HEK293 (cell line): Measurements from ENCODE around the gene EPB41L2.
A peak's percentile ranks its signal among the peaks of the same experiment; 100 is the strongest.

Source experiments
- CTCF ChIA-PET: fragments of 350-600 bp; formaldehyde crosslinking; extraction: SDS; loops from one replicate; lab custom pipeline; 2021; ENCODE audit warnings: antibody characterized with exemption; lab: Yijun Ruan, JAX
- POLR2A ChIA-PET: fragments of 300-600 bp; formaldehyde crosslinking; extraction: SDS; loops from one replicate; lab custom pipeline; 2020; ENCODE audit warnings: antibody characterized with exemption, inconsistent platforms; lab: Yijun Ruan, JAX
- H3K27ac ChIP-seq: fragments of 200-500 bp; sonication (Bioruptor generic); 2 replicates; pipeline ENCODE4 v1.5.1; 2014; ENCODE audit warnings: low read depth, low read length, control low read depth, inconsistent platforms; ENCODE audit errors: extremely low read depth
- H3K36me3 ChIP-seq, 2 experiments: fragments of 200-500 bp in 1 of 2; sonication (Bioruptor generic) in 1 of 2; 1 replicate in 1 of 2; 2 replicates in 1 of 2; pipeline ENCODE4 v1.5.1; 2014 to 2017; ENCODE audit warnings: inconsistent platforms in 2 of 2, low read length in 2 of 2; ENCODE audit not compliant: control insufficient read depth in 2 of 2, insufficient read depth in 1 of 2
- H3K4me1 ChIP-seq: fragments of 200-500 bp; sonication (Bioruptor generic); 2 replicates; pipeline ENCODE4 v1.5.1; 2014; ENCODE audit warnings: mild to moderate bottlenecking, low read length, inconsistent platforms; ENCODE audit not compliant: control insufficient read depth, insufficient read depth
- H3K4me3 ChIP-seq: 2 replicates; pipeline ENCODE4 v1.5.1; 2011; ENCODE audit warnings: low read depth, mild to moderate bottlenecking, control low read depth, low read length, moderate library complexity
- H3K9me3 ChIP-seq: fragments of 200-500 bp; sonication (Bioruptor generic); 2 replicates; pipeline ENCODE4 v1.5.1; 2014; ENCODE audit warnings: low read depth, low read length, inconsistent platforms; ENCODE audit not compliant: control insufficient read depth, insufficient read depth
- GLIS2 ChIP-seq: fragments of 450-650 bp; formaldehyde crosslinking; IDR thresholded peaks from 2 replicates; pipeline ENCODE4 v1.5.1; 2016; ENCODE audit warnings: missing biosample characterization, missing genetic modification characterization
- KLF1 ChIP-seq: fragments of 450-650 bp; formaldehyde crosslinking; IDR thresholded peaks from 2 replicates; pipeline ENCODE4 v1.5.1; 2016; ENCODE audit warnings: missing biosample characterization, missing genetic modification characterization
- KLF10 ChIP-seq: fragments of 450-650 bp; IDR thresholded peaks from 2 replicates; pipeline ENCODE4 v1.5.1; 2018; ENCODE audit warnings: missing biosample characterization, mild to moderate bottlenecking, missing genetic modification characterization
- KLF16 ChIP-seq: fragments of 450-650 bp; formaldehyde crosslinking; IDR thresholded peaks from 2 replicates; pipeline ENCODE4 v1.5.1; 2017; ENCODE audit warnings: missing biosample characterization, missing genetic modification characterization
- KLF9 ChIP-seq: fragments of 450-650 bp; formaldehyde crosslinking; IDR thresholded peaks from 2 replicates; pipeline ENCODE4 v1.5.1; 2016; ENCODE audit warnings: missing biosample characterization, missing genetic modification characterization, low read depth
- MYNN ChIP-seq: fragments of 450-650 bp; formaldehyde crosslinking; IDR thresholded peaks from 2 replicates; pipeline ENCODE4 v1.5.1; 2016; ENCODE audit warnings: missing biosample characterization, missing genetic modification characterization, borderline replicate concordance
- OVOL3 ChIP-seq: fragments of 450-650 bp; formaldehyde crosslinking; IDR thresholded peaks from 2 replicates; pipeline ENCODE4 v1.5.1; 2016; ENCODE audit warnings: missing biosample characterization, missing genetic modification characterization
- SCRT2 ChIP-seq: fragments of 450-650 bp; formaldehyde crosslinking; IDR thresholded peaks from 2 replicates; pipeline ENCODE4 v1.5.1; 2016; ENCODE audit warnings: missing biosample characterization, missing genetic modification characterization
- TRIM28 ChIP-seq: IDR thresholded peaks from 2 replicates; pipeline ENCODE4 v1.6.1; 2011; ENCODE audit warnings: low read length, control low read depth, borderline replicate concordance
- ZFP69B ChIP-seq: fragments of 450-650 bp; formaldehyde crosslinking; IDR thresholded peaks from 2 replicates; pipeline ENCODE4 v1.5.1; 2016; ENCODE audit warnings: missing biosample characterization, missing genetic modification characterization
- ZNF133 ChIP-seq: fragments of 450-650 bp; formaldehyde crosslinking; IDR thresholded peaks from 2 replicates; pipeline ENCODE4 v1.5.1; 2016; ENCODE audit warnings: missing biosample characterization, missing genetic modification characterization
- ZNF221 ChIP-seq: fragments of 450-650 bp; formaldehyde crosslinking; IDR thresholded peaks from 2 replicates; pipeline ENCODE4 v1.5.1; 2017; ENCODE audit warnings: missing biosample characterization, missing genetic modification characterization, borderline replicate concordance
- ZNF239 ChIP-seq: fragments of 450-650 bp; formaldehyde crosslinking; IDR thresholded peaks from 2 replicates; pipeline ENCODE4 v1.5.1; 2016; ENCODE audit warnings: missing biosample characterization, missing genetic modification characterization
- ZNF248 ChIP-seq: fragments of 450-650 bp; formaldehyde crosslinking; IDR thresholded peaks from 2 replicates; pipeline ENCODE4 v1.5.1; 2017; ENCODE audit warnings: missing biosample characterization, missing genetic modification characterization
- ZNF335 ChIP-seq: fragments of 450-650 bp; formaldehyde crosslinking; conservative IDR thresholded peaks from 2 replicates; pipeline ENCODE4 v1.5.1; 2016; ENCODE audit warnings: missing biosample characterization, missing genetic modification characterization
- ZNF350 ChIP-seq: fragments of 450-650 bp; formaldehyde crosslinking; IDR thresholded peaks from 2 replicates; pipeline ENCODE4 v1.5.0; 2017; ENCODE audit warnings: missing biosample characterization, mild to moderate bottlenecking, missing genetic modification characterization
- ZNF48 ChIP-seq: fragments of 450-650 bp; formaldehyde crosslinking; IDR thresholded peaks from 2 replicates; pipeline ENCODE4 v1.5.1; 2016; ENCODE audit warnings: missing biosample characterization, missing genetic modification characterization
- ZNF501 ChIP-seq: fragments of 450-650 bp; formaldehyde crosslinking; IDR thresholded peaks from 2 replicates; pipeline ENCODE4 v1.5.1; 2016; ENCODE audit warnings: missing biosample characterization, missing genetic modification characterization
- ZNF561 ChIP-seq: fragments of 450-650 bp; IDR thresholded peaks from 2 replicates; pipeline ENCODE4 v1.5.1; 2018; ENCODE audit warnings: missing biosample characterization, missing genetic modification characterization, borderline replicate concordance
- ZNF596 ChIP-seq: fragments of 450-650 bp; IDR thresholded peaks from 2 replicates; pipeline ENCODE4 v1.5.0; 2018; ENCODE audit warnings: missing biosample characterization, mild to moderate bottlenecking, missing genetic modification characterization, moderate library complexity
- ZNF600 ChIP-seq: fragments of 450-650 bp; formaldehyde crosslinking; IDR thresholded peaks from 2 replicates; pipeline ENCODE4 v1.5.1; 2016; ENCODE audit warnings: missing biosample characterization, missing genetic modification characterization
- TF ChIP-seq, protein P1 (sequence below): fragments of 450-650 bp; formaldehyde crosslinking; IDR thresholded peaks from 2 replicates; pipeline ENCODE4 v1.5.1; 2016; ENCODE audit warnings: missing biosample characterization, missing genetic modification characterization
- TF ChIP-seq, protein P2 (sequence below): fragments of 450-650 bp; formaldehyde crosslinking; IDR thresholded peaks from 2 replicates; pipeline ENCODE4 v1.5.1; 2016; ENCODE audit warnings: missing biosample characterization, missing genetic modification characterization
- TF ChIP-seq, protein P3 (sequence below): fragments of 450-650 bp; formaldehyde crosslinking; IDR thresholded peaks from 2 replicates; pipeline ENCODE4 v1.5.1; 2016; ENCODE audit warnings: missing biosample characterization, missing genetic modification characterization
- TF ChIP-seq, protein P4 (sequence below): fragments of 450-650 bp; formaldehyde crosslinking; IDR thresholded peaks from 2 replicates; pipeline ENCODE4 v1.5.1; 2016; ENCODE audit warnings: missing biosample characterization, missing genetic modification characterization
- TF ChIP-seq, protein P5 (sequence below): fragments of 450-650 bp; formaldehyde crosslinking; IDR thresholded peaks from 2 replicates; pipeline ENCODE4 v1.5.1; 2016; ENCODE audit warnings: missing biosample characterization, missing genetic modification characterization

EPB41L2 gene

DNA sequence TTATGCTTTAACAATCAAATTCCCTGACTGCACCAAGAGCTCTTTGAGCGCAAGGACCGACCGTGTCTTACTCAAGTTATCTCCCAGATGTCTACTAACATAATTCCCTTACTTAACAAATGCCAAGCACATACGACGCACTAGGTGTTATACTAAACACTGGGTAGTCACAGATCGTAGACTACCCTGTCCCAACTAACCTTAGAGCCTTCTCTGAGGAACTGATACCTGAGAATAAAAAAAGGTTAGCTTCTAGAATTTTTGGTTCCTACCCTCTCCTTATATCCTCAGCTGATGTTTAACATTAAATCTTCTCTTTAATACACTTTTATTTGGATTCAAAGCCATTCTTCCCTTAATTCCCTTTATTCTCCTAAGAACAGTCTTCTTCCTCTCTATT lies 38.5 kb downstream of the EPB41L2 start:
- no peak for TF ChIP-seq ZFP69B (tag by site-specific recombination)
- TF ChIP-seq ZNF561: no peak
- no peak for TF ChIP-seq MYNN (tag by site-specific recombination)
- TF ChIP-seq ZNF221 (tag by site-specific recombination): no peak
- TF ChIP-seq ZNF350: no peak
- TF ChIP-seq ZNF596 (tag by site-specific recombination): no peak
- TF ChIP-seq GLIS2 (tag by site-specific recombination): no peak
- no peak for TF ChIP-seq ZNF48 (tag by site-specific recombination)
- H3K4me3 ChIP-seq: no peak overlapping the region
- ChIA-PET POLR2A (no interaction called here), CTCF (interaction anchor here (0.6 to 0.7 kb wide), 3 partner anchors 10 to 802 kb away, joined by 3 to 4 read pairs (median 4); partner anchors contain the start of gene SAMD3)
- no peaks in the 10 kb centered on the region for H3K9me3 ChIP-seq
- H3K36me3 ChIP-seq: no peaks in the 10 kb centered on the region
- H3K27ac ChIP-seq: no peak overlapping the region
- H3K4me1 ChIP-seq: peaks cover 3% of the 10 kb centered on the region

DNA sequence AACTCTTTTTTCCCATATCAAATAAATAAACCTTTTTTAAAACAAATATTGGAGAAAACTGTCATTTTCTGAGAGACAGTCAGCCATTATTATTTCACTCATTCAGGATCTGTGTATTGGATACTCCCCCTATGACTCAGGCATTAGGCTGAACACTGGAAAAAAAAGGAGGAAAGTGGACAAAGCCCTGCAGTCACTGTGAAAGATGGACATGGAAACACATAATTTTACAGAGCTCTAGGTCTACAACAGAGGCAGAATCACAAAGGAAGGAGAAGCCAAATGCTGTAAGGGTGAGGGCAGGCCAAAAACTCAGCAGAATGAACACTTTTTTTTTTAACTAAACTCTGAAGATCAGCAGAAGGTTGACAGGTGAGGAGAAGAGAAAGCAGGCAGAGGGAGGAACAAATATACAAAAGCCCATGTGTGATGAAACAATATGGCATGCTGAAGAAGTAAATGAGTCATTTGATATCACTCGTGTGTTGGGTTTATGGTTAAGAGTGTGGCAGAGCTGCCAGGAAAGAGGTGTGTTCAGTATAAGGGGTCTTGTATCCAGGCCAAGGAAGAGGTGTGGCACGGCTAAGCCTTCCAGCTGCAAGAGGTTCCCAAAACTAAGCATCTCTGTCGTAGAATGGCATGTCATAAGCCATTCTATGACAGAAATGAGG lies 39.1 kb downstream of the EPB41L2 start:
- TF ChIP-seq ZNF600 (tag by site-specific recombination) (peak; percentile 69), SCRT2 (tag by site-specific recombination) (no peak), ZNF248 (no peak), KLF16 (tag by site-specific recombination) (peak; percentile 85), KLF9 (peak; percentile 65), TRIM28 (no peak), KLF10 (peak; percentile 58), ZNF501 (tag by site-specific recombination) (no peak), ZNF133 (0 out of 2 replicates have a peak, but pooled peaks have one; percentile 27), OVOL3 (tag by site-specific recombination) (peak; percentile 67; the same call in 1 of the 2 replicates), ZNF239 (tag by site-specific recombination) (no peak), ZNF335 (tag by site-specific recombination) (peak; percentile 64), KLF1 (peak; percentile 81)
- TF ChIP-seq, protein P1, sequence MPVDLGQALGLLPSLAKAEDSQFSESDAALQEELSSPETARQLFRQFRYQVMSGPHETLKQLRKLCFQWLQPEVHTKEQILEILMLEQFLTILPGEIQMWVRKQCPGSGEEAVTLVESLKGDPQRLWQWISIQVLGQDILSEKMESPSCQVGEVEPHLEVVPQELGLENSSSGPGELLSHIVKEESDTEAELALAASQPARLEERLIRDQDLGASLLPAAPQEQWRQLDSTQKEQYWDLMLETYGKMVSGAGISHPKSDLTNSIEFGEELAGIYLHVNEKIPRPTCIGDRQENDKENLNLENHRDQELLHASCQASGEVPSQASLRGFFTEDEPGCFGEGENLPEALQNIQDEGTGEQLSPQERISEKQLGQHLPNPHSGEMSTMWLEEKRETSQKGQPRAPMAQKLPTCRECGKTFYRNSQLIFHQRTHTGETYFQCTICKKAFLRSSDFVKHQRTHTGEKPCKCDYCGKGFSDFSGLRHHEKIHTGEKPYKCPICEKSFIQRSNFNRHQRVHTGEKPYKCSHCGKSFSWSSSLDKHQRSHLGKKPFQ (tag by site-specific recombination): no peak
- TF ChIP-seq, protein P2, sequence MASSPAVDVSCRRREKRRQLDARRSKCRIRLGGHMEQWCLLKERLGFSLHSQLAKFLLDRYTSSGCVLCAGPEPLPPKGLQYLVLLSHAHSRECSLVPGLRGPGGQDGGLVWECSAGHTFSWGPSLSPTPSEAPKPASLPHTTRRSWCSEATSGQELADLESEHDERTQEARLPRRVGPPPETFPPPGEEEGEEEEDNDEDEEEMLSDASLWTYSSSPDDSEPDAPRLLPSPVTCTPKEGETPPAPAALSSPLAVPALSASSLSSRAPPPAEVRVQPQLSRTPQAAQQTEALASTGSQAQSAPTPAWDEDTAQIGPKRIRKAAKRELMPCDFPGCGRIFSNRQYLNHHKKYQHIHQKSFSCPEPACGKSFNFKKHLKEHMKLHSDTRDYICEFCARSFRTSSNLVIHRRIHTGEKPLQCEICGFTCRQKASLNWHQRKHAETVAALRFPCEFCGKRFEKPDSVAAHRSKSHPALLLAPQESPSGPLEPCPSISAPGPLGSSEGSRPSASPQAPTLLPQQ (tag by site-specific recombination): 0 out of 2 replicates have a peak, but pooled peaks have one; percentile 19
- TF ChIP-seq, protein P3, sequence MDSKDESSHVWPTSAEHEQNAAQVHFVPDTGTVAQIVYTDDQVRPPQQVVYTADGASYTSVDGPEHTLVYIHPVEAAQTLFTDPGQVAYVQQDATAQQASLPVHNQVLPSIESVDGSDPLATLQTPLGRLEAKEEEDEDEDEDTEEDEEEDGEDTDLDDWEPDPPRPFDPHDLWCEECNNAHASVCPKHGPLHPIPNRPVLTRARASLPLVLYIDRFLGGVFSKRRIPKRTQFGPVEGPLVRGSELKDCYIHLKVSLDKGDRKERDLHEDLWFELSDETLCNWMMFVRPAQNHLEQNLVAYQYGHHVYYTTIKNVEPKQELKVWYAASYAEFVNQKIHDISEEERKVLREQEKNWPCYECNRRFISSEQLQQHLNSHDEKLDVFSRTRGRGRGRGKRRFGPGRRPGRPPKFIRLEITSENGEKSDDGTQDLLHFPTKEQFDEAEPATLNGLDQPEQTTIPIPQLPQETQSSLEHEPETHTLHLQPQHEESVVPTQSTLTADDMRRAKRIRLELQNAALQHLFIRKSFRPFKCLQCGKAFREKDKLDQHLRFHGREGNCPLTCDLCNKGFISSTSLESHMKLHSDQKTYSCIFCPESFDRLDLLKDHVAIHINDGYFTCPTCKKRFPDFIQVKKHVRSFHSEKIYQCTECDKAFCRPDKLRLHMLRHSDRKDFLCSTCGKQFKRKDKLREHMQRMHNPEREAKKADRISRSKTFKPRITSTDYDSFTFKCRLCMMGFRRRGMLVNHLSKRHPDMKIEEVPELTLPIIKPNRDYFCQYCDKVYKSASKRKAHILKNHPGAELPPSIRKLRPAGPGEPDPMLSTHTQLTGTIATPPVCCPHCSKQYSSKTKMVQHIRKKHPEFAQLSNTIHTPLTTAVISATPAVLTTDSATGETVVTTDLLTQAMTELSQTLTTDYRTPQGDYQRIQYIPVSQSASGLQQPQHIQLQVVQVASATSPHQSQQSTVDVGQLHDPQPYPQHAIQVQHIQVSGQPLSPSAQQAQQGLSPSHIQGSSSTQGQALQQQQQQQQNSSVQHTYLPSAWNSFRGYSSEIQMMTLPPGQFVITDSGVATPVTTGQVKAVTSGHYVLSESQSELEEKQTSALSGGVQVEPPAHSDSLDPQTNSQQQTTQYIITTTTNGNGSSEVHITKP (tag by site-specific recombination): peak; percentile 30; the same call in 1 of the 2 replicates
- TF ChIP-seq, protein P4, sequence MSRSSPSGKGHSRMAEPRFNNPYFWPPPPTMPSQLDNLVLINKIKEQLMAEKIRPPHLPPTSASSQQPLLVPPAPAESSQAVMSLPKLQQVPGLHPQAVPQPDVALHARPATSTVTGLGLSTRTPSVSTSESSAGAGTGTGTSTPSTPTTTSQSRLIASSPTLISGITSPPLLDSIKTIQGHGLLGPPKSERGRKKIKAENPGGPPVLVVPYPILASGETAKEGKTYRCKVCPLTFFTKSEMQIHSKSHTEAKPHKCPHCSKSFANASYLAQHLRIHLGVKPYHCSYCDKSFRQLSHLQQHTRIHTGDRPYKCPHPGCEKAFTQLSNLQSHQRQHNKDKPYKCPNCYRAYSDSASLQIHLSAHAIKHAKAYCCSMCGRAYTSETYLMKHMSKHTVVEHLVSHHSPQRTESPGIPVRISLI (tag by site-specific recombination): peak; percentile 64; the same call in 1 of the 2 replicates
- TF ChIP-seq, protein P5, sequence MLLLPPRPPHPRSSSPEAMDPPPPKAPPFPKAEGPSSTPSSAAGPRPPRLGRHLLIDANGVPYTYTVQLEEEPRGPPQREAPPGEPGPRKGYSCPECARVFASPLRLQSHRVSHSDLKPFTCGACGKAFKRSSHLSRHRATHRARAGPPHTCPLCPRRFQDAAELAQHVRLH (tag by site-specific recombination): no peak
- TF ChIP-seq, all 188 proteins: peak for 11
- Histone ChIP-seq H3K27ac (no peak overlapping the region), H3K4me1 (peaks cover 3% of the 10 kb centered on the region), H3K36me3 (no peaks in the 10 kb centered on the region), H3K9me3 (no peaks in the 10 kb centered on the region), H3K4me3 (no peak overlapping the region)
- POLR2A ChIA-PET: no interaction called here
- CTCF ChIA-PET: interaction anchor here (0.6 to 0.7 kb wide), 3 partner anchors 235 to 1152 kb away, joined by 3 to 4 read pairs (median 4); partner anchors contain the start of gene SAMD3
